ENCODE results near the gene RHOBTB3.
"Not testable (repeated sequence)": the region's sequence is repeated elsewhere in the genome, so short reads cannot be mapped to it uniquely, and the experiment has no call there.

The RHOBTB3 gene

GRCh38 chr5:95730730-95731570, at the start of gene RHOBTB3:
Gene RHOBTB3, plus strand, starts transcription at chr5:95731336. Its CDS starts 347 bp downstream, at chr5:95731683.
- DNase-seq, result peak; percentile 63

GRCh38 chr5:95682891-95683290, 48.2 kb upstream of the RHOBTB3 start, which contains the start of gene SPATA9:
Gene SPATA9, minus strand, starts transcription at chr5:95682991. Its CDS starts 137 bp downstream, at chr5:95682854.
- DNase-seq, result no peak

DNA sequence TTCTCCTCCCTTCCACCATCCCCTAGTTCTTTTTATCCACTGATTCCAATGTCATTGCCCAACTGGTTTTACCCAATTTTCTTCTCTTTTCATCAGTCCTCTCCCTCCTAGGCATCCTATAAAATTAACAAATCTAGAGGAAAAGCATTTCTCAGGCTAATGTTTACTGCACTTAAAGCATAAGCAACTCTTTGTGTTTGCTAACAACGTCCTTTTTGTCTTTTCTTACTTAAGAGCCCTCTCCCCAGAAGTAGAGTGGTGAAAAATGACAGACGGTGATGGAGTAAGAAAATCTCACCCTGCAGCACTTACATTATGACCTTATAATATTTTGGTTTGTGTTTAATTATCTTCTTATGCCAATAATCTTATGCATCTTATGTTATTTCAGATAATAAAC, 46.8 kb upstream of the RHOBTB3 start:
- no peak for DNase-seq

DNA sequence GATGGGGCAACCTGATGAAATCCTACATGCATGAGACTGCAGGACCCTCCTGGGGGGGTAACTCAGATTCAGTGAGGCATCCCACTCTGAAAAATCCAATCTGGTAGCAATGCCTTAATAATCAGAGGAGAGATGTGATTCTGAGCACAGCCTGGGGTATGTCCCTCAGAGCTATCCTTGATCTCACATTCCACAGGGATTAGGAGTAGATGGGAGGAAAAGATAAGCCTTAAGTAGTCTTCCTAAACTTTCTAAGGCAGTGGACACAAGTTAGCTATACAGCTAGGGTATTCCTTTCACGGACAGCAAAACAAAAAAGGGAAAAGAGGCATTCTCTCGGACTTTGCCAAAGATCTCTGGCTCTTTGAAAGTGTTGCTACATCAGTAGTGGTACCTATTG, 44.5 kb upstream of the RHOBTB3 start:
- DNase-seq, result no peak

- DNase-seq, result no peak
Observed at GRCh38 chr5:95689680-95690079, 41.5 kb upstream of the RHOBTB3 start.

DNA sequence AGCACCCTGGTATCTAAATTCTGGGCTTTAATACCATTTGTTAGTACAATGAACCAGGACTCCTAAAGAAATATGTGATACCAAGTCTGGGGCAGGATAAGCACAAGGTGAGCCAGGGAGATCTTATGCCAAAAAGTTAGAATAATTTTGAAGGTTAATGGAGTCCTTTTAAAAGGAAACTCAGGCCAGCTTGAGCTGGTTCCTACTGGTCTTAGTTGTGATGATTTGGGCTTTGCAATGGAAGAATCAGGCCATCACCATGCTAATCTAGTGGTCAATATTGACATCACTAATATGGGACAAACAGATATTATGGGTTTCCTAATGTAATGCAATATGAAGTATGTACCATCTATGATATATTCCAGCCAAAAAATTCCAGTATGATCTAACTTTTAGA, 40.8 kb upstream of the RHOBTB3 start:
- no peak for DNase-seq

GRCh38 chr5:95697781-95698681, 33.1 kb upstream of the RHOBTB3 start:
- DNase-seq, result no peak

DNA sequence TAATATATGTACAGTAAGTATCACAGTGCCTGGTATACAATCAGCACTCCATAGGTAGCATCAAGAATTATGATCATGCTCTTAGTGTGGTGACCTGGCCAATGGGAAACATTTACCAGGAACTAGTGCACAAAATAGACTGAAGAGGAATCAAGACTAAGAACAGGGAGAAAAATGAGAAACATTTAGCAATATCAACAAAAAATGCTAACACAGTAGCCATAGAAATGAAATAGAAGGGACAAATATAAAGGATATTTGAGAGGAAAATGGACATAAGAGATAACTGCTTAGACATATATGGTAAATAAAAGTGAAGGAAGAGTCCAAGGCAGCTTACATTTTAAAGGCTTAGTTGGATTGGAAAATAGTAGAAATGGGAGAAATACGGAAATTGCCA, 31.8 kb upstream of the RHOBTB3 start:
- no peak for DNase-seq

DNA sequence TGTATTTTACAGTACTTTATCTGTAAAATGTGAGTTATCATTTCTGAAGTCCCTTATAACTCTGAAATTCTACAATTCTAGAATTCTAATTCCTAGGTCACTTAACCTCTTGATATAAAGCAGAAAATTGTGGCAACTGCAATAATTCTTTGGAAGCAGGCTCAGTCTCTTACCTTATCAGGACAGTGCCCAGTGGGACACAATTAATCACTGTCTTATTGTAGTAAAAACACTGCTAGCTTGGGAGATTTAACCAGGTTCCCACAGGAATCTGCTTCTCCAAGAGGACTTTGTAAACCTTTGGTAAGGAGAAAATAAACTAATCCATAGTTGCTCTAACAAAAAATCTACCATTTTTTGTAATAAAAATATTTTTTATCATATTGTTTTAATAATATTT, 30.1 kb upstream of the RHOBTB3 start:
- no peak for DNase-seq

DNA sequence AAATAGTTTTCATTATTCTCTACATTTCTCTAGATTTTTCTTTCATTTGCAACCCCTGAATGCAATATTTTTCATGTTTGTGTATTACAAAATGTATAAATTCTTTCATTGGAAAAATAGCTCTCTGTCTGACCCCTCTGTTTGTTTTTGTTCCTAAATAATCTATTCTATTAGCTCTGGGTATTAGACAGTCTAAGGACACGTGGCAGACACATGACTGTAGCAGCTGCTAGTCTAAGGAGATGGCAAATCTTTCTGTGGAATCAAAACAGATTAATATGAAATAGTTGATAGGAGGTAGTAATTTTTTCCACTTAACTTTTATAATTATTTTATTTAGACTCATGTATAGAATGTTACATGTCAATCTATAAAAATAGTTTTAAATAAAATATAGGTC, 27.0 kb upstream of the RHOBTB3 start:
- no peak for DNase-seq

DNA sequence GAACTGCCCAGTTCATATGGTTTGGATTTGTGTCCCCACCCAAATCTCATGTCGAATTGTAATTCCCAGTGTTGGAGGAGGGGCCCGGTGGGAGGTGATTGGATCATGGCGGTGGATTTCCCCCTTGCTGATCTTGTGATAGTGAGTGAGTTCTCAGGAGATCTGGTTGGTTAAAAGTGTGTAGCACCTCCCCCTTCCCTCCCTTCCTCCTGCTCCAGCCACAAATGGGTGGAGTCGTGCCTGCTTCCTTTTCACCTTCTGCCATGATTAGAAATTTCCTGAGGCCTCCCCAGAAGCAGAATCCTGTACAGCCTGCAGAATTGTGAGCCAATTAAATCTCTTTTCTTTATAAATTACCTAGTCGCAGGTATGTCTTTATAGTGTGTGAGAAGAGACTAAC, 24.9 kb upstream of the RHOBTB3 start:
- DNase-seq, result not testable (repeated sequence)

DNA sequence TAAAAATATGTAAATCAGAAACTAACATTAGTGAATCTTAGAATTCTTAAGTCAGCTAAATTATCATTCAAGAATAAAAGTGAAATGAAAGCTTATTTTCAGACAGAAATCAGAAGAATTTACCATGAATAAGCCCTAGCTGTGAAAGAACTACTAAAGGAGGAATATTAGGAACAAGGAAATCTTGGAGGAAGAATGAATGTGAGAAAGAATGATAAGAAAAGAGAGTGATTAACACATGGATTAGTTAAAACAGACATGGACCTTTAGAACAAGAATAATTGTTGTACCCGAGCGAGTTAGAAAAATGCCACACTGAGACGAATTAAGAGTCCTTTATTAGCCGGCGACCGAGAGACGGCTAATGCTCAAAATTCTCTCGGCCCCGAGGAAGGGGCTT, 24.1 kb upstream of the RHOBTB3 start:
- no peak for DNase-seq

GRCh38 chr5:95707534-95708188, 23.5 kb upstream of the RHOBTB3 start:
- not testable (repeated sequence) for DNase-seq

DNA sequence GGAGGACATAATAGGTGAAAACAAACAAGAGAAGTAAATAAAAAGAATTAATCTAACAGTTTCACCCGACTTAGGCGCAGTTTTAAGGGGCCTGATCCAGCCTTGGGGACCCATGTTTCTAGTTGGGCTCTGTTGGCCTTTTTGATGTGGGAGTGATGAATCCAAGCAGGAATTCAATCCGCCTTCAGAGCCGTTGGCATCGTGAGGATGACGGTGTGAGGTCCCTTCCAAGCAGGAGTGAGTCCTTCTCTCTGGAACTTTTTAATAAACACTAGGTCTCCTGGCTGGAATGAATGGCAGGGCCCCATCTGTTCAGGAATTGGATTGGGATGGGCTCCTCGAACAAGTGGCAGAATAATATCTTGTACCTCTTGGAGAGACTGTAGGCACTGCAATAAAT, 22.3 kb upstream of the RHOBTB3 start:
- no peak for DNase-seq

DNA sequence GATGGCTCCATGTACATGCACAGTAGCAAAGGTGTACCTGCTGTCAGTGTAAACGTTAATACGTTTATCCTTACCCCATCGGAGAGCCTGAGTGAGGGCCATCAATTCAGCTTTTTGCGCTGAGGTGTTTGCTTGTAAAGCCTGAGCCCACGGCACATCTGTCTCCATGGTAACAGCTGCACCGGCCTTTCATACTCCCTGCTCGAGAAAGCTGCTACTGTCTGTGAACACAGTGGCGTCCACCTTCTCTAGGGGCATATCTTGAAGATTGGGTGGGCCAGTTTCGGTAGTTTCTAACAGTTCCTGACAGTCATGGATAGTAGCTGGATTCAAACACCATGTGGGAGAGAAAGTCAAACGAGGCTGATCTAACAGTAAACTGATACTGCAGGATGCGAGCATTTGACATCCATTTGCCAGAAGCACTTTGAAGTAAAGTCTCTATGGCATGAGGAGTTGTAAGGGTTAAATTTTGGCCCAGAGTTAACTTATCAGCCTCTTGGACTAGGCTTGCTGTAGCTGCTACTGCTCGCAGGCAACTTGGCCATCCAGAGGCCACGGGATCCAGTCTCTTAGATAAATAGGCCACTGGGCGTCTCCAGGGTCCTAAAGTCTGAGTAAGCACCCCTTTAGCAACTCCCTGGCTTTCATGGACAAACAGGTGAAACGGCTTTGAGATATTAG, 21.0 kb upstream of the RHOBTB3 start:
- no peak for DNase-seq

- DNase-seq, result not testable (repeated sequence)
Observed at GRCh38 chr5:95710651-95711500, 20.3 kb upstream of the RHOBTB3 start.

DNA sequence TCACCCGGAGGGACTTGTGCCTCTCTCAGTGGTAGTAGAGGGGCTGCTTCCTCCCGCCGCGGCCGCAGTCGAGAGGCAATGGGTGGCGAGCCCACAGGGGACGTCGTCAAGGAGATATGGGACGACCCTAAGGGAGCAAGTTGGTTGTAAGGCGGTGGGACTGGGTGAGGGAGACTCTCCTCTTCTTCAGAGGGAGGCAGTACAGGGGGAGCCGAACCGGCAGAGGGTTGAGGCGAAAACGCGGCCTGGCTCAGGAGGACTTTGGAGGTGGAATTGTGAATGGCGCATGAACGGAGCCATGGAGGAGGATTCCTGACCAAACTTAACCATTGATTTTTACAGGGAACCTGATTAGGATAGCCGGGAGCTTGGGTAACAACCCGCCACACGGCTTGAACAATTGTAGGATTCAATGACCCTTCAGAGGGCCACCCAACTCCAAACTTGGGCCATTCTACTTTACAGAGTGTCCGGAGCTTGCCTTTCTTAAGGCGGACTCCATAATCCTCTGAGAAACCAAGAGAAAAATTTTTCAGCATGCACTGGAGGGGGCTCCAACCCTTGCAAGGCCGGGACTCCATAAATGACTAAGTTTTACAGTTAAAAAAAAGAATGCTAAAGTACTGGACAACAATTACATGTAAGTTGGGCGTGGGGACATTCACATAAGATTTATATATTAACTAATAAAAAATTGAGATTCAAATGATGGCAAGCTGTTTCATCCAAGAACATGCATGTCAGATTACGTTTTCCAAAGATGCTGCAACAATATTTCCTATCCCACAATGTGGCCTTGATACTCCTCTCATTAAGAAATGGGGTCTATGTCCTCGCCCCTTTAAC, 19.4 kb upstream of the RHOBTB3 start:
- DNase-seq, result no peak

GRCh38 chr5:95712347-95712958, 18.7 kb upstream of the RHOBTB3 start:
- no peak for DNase-seq

GRCh38 chr5:95713246-95713645, 17.9 kb upstream of the RHOBTB3 start:
- not testable (repeated sequence) for DNase-seq
